ENCODE measurements around the gene TPSG1. TPM values are rescaled to one million over a fixed set of nuclear protein-coding genes. Genes with fewer than 3 reads are reported as not detected.
"Not testable (repeated sequence)": the region's sequence is repeated elsewhere in the genome, so short reads cannot be mapped to it uniquely, and the experiment has no call there.

Gene TPSG1
- total RNA-seq, 1 experiment from 2014 or later, result not detected

- H3K4me3 Mint-ChIP-seq; DNase-seq (ENCODE audit: low spot score); H3K9me3 Mint-ChIP-seq; ATAC-seq; H3K36me3 Mint-ChIP-seq; H3K4me1 Mint-ChIP-seq; CTCF ChIA-PET; H3K27ac Mint-ChIP-seq; POLR2A ChIA-PET; H3K27me3 Mint-ChIP-seq (ENCODE audit: low read depth): not testable (repeated sequence)
Observed at GRCh38 chr16:1230471-1231212, 5.6 kb upstream of the TPSG1 start.

DNA sequence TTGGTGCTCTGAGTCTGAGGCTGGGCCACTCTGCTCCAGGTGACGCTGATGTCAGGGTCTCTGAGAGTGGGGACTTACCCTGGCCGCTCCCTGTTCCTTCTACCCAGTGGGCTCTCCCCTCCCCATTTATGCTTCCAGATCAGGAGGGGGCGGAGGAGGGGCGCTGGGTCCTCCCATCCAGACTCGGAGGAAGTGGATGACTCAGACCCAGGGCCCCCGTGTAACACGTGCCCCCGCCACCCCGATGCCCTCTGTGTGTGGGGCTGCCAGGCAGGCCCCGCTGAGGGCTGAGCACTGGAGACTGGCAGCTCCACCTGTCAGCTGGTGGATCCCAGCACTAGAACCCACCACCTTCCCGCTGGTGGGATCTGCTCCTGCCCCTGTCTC, 5.0 kb upstream of the TPSG1 start, which contains the start of gene TPSB2:
Gene TPSB2, minus strand, starts transcription at position 101 of the 387 bp plus-strand sequence. CDS start 233 bp downstream, outside the sequence.
- ATAC-seq; POLR2A ChIA-PET; H3K36me3 Mint-ChIP-seq; H3K9me3 Mint-ChIP-seq; CTCF ChIA-PET; DNase-seq (ENCODE audit: low spot score); H3K4me3 Mint-ChIP-seq; H3K27ac Mint-ChIP-seq; H3K4me1 Mint-ChIP-seq; H3K27me3 Mint-ChIP-seq (ENCODE audit: low read depth): not testable (repeated sequence)

- H3K4me1 Mint-ChIP-seq; H3K27ac Mint-ChIP-seq; DNase-seq (ENCODE audit: low spot score); H3K4me3 Mint-ChIP-seq; H3K36me3 Mint-ChIP-seq; H3K27me3 Mint-ChIP-seq (ENCODE audit: low read depth); H3K9me3 Mint-ChIP-seq; POLR2A ChIA-PET; ATAC-seq; CTCF ChIA-PET: not testable (repeated sequence)
Observed at GRCh38 chr16:1229476-1229875, 4.4 kb upstream of the TPSG1 start.

DNA sequence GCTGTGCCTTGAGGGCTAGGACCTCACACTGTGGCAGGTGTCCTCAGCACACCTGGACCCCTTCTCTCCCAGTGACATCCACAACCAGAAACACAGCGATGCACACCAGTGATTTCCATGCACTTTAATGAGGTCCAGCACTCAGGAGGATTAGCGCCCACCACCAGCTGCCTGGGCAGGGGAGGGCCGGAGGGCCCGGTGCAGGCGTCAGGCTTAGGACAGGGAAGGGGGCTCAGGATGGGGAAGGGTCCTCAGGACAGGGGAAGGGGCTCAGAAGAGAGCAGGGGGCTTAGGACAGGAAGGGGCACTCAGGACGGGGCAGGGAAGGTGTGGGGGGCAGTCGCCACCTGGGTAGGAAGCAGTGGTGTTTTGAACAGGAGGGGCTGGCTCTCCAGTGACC, 3.2 kb upstream of the TPSG1 start:
- CTCF ChIA-PET; H3K9me3 Mint-ChIP-seq; DNase-seq (ENCODE audit: low spot score); POLR2A ChIA-PET; ATAC-seq; H3K4me1 Mint-ChIP-seq; H3K27me3 Mint-ChIP-seq (ENCODE audit: low read depth); H3K27ac Mint-ChIP-seq; H3K36me3 Mint-ChIP-seq; H3K4me3 Mint-ChIP-seq: not testable (repeated sequence)

DNA sequence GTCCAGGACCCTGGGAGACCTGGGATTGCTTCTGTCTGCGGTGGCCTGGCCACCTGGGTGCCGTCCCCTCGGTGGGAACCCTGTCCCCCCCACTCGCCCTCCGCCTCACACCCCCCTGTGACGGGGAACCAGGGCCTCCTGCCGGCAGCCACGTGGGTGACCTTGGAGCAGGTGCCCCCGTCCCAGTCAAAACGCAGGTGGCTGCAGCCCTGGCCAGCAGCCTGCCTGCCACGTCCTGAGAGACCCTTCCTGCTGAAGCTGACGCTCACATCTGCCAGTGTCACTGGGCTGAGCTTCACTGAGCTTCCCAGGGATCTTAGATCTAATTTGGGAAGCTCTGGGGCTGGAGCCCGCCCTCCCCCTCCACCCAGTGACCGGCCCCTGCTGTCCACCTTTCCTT, 1.6 kb upstream of the TPSG1 start:
- H3K4me1 Mint-ChIP-seq; ATAC-seq; CTCF ChIA-PET; H3K27ac Mint-ChIP-seq; H3K27me3 Mint-ChIP-seq (ENCODE audit: low read depth); POLR2A ChIA-PET; H3K9me3 Mint-ChIP-seq; H3K36me3 Mint-ChIP-seq; H3K4me3 Mint-ChIP-seq; DNase-seq (ENCODE audit: low spot score): not testable (repeated sequence)

DNA sequence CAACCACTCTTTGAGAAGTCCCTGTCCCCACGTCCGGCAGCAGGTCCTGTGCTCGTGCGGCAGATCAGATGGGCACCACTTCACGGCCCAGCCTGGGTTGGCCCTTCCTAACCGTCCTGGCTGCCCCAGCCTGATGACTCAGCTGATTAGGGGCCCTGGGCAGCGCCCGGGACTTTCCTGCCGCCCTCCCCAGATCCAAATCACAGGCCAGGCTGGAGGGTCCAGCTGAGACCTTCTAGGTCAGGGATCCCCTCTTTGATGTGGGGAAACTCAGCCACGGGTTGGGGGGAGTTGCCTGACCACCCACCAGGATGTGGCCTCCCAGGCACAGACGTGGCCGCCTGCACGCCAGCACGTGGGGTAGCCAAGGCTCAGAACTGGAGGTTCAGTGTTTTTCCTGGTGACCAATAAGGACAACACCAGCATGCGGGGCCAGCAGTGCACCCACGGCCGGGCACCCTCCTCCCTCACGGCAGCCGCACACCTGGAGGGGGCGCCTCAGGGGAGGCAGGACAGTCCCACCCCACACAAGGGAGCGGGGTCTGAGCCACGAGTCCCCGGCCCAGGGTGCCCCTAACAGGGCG, 752 bp upstream of the TPSG1 start:
- H3K4me1 Mint-ChIP-seq; H3K9me3 Mint-ChIP-seq; ATAC-seq; H3K4me3 Mint-ChIP-seq; H3K27me3 Mint-ChIP-seq (ENCODE audit: low read depth); H3K27ac Mint-ChIP-seq; POLR2A ChIA-PET; H3K36me3 Mint-ChIP-seq; CTCF ChIA-PET; DNase-seq (ENCODE audit: low spot score): not testable (repeated sequence)

- ATAC-seq, result no peak
- ChIA-PET CTCF (no interaction called here), POLR2A (no interaction called here)
- DNase-seq (ENCODE audit: low spot score), result no peak
- Mint-ChIP-seq H3K4me1 (no peaks in the 10 kb centered on the region), H3K9me3 (no peaks in the 10 kb centered on the region), H3K27ac (no peak overlapping the region), H3K27me3 (ENCODE audit: low read depth) (peaks cover 4% of the 10 kb centered on the region), H3K36me3 (no peaks in the 10 kb centered on the region), H3K4me3 (no peak overlapping the region)
- no peak for TF ChIP-seq ZNF396 (CRISPR knock-in tag; IDR thresholded peaks at IDR 0.05; ENCODE audit: borderline replicate concordance)
- TF ChIP-seq NR3C1 (CRISPR knock-in tag; conservative IDR thresholded peaks at IDR 0.05; ENCODE audit: low read depth), result no peak
- TF ChIP-seq AFF4 (CRISPR knock-in tag; IDR thresholded peaks at IDR 0.05; ENCODE audit: borderline replicate concordance), result no peak
- no peak for TF ChIP-seq TEAD1 (CRISPR knock-in tag; IDR thresholded peaks at IDR 0.05)
- TF ChIP-seq, protein P1, sequence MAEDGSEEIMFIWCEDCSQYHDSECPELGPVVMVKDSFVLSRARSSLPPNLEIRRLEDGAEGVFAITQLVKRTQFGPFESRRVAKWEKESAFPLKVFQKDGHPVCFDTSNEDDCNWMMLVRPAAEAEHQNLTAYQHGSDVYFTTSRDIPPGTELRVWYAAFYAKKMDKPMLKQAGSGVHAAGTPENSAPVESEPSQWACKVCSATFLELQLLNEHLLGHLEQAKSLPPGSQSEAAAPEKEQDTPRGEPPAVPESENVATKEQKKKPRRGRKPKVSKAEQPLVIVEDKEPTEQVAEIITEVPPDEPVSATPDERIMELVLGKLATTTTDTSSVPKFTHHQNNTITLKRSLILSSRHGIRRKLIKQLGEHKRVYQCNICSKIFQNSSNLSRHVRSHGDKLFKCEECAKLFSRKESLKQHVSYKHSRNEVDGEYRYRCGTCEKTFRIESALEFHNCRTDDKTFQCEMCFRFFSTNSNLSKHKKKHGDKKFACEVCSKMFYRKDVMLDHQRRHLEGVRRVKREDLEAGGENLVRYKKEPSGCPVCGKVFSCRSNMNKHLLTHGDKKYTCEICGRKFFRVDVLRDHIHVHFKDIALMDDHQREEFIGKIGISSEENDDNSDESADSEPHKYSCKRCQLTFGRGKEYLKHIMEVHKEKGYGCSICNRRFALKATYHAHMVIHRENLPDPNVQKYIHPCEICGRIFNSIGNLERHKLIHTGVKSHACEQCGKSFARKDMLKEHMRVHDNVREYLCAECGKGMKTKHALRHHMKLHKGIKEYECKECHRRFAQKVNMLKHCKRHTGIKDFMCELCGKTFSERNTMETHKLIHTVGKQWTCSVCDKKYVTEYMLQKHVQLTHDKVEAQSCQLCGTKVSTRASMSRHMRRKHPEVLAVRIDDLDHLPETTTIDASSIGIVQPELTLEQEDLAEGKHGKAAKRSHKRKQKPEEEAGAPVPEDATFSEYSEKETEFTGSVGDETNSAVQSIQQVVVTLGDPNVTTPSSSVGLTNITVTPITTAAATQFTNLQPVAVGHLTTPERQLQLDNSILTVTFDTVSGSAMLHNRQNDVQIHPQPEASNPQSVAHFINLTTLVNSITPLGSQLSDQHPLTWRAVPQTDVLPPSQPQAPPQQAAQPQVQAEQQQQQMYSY (CRISPR knock-in tag; IDR thresholded peaks at IDR 0.05), result no peak
- no peak for TF ChIP-seq ERG (CRISPR knock-in tag; IDR thresholded peaks at IDR 0.05)
- TF ChIP-seq ETV6 (CRISPR knock-in tag; IDR thresholded peaks at IDR 0.05), result no peak
- TF ChIP-seq, protein P2, sequence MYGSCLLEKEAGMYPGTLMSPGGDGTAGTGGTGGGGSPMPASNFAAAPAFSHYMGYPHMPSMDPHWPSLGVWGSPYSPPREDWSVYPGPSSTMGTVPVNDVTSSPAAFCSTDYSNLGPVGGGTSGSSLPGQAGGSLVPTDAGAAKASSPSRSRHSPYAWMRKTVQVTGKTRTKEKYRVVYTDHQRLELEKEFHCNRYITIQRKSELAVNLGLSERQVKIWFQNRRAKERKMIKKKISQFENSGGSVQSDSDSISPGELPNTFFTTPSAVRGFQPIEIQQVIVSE (CRISPR knock-in tag; IDR thresholded peaks at IDR 0.05; ENCODE audit: borderline replicate concordance), result no peak
Observed at GRCh38 chr16:1224558-1224957, 510 bp downstream of the TPSG1 start.
